ENCODE data around the gene SAP30.

The SAP30 gene

GRCh38 chr4:173374588-173374987, 3.8 kb downstream of the SAP30 start:
- H3K4me3 ChIP-seq (ENCODE audit: low read length), result no peak overlapping the region

GRCh38 chr4:173379929-173380328, 9.2 kb downstream of the SAP30 start:
- Histone ChIP-seq H3K4me1 (ENCODE audit: control insufficient read depth, insufficient read depth, low read length) (peaks cover 4% of the 10 kb centered on the region), H3K27ac (ENCODE audit: low read depth, low read length) (no peak overlapping the region), H3K9ac (ENCODE audit: low read length) (no peak overlapping the region), H3K4me3 (ENCODE audit: low read length) (no peak overlapping the region), H3K27me3 (ENCODE audit: control insufficient read depth, insufficient read depth, low read length) (no peaks in the 10 kb centered on the region), H3K36me3 (ENCODE audit: control insufficient read depth, insufficient read depth, low read length) (no peaks in the 10 kb centered on the region)

More at GRCh38 chr4:173374588-173374987, 3.8 kb downstream of the SAP30 start:
- Histone ChIP-seq H3K9ac (ENCODE audit: low read length) (no peak overlapping the region), H3K36me3 (ENCODE audit: control insufficient read depth, insufficient read depth, low read length) (no peaks in the 10 kb centered on the region), H3K4me1 (ENCODE audit: control insufficient read depth, insufficient read depth, low read length) (no peaks in the 10 kb centered on the region), H3K27ac (ENCODE audit: low read depth, low read length) (no peak overlapping the region), H3K27me3 (ENCODE audit: control insufficient read depth, insufficient read depth, low read length) (peaks cover 1% of the 10 kb centered on the region)

GRCh38 chr4:173380987-173381386, 10.2 kb downstream of the SAP30 start:
- peaks cover 4% of the 10 kb centered on the region for H3K4me1 ChIP-seq (ENCODE audit: control insufficient read depth, insufficient read depth, low read length)

GRCh38 chr4:173381610-173382009, 10.9 kb downstream of the SAP30 start:
- Histone ChIP-seq H3K27me3 (ENCODE audit: control insufficient read depth, insufficient read depth, low read length) (no peaks in the 10 kb centered on the region), H3K9ac (ENCODE audit: low read length) (no peak overlapping the region), H3K4me3 (ENCODE audit: low read length) (no peak overlapping the region), H3K36me3 (ENCODE audit: control insufficient read depth, insufficient read depth, low read length) (no peaks in the 10 kb centered on the region), H3K4me1 (ENCODE audit: control insufficient read depth, insufficient read depth, low read length) (peaks cover 4% of the 10 kb centered on the region), H3K27ac (ENCODE audit: low read depth, low read length) (no peak overlapping the region)

More at GRCh38 chr4:173380987-173381386, 10.2 kb downstream of the SAP30 start:
- no peak overlapping the region for H3K9ac ChIP-seq (ENCODE audit: low read length)
- H3K36me3 ChIP-seq (ENCODE audit: control insufficient read depth, insufficient read depth, low read length), result no peaks in the 10 kb centered on the region
- no peaks in the 10 kb centered on the region for H3K27me3 ChIP-seq (ENCODE audit: control insufficient read depth, insufficient read depth, low read length)
- H3K4me3 ChIP-seq (ENCODE audit: low read length), result no peak overlapping the region
- no peak overlapping the region for H3K27ac ChIP-seq (ENCODE audit: low read depth, low read length)

GRCh38 chr4:173382349-173382748, 11.6 kb downstream of the SAP30 start:
- Histone ChIP-seq H3K27me3 (ENCODE audit: control insufficient read depth, insufficient read depth, low read length) (no peaks in the 10 kb centered on the region), H3K9ac (ENCODE audit: low read length) (no peak overlapping the region), H3K36me3 (ENCODE audit: control insufficient read depth, insufficient read depth, low read length) (no peaks in the 10 kb centered on the region), H3K4me3 (ENCODE audit: low read length) (no peak overlapping the region), H3K4me1 (ENCODE audit: control insufficient read depth, insufficient read depth, low read length) (peaks cover 4% of the 10 kb centered on the region), H3K27ac (ENCODE audit: low read depth, low read length) (no peak overlapping the region)

GRCh38 chr4:173386751-173387150, 16.0 kb downstream of the SAP30 start:
- Histone ChIP-seq H3K4me1 (ENCODE audit: control insufficient read depth, insufficient read depth, low read length) (no peaks in the 10 kb centered on the region), H3K4me3 (ENCODE audit: low read length) (no peak overlapping the region), H3K9ac (ENCODE audit: low read length) (no peak overlapping the region), H3K27me3 (ENCODE audit: control insufficient read depth, insufficient read depth, low read length) (no peaks in the 10 kb centered on the region), H3K36me3 (ENCODE audit: control insufficient read depth, insufficient read depth, low read length) (no peaks in the 10 kb centered on the region), H3K27ac (ENCODE audit: low read depth, low read length) (no peak overlapping the region)

GRCh38 chr4:173391701-173392100, 20.9 kb downstream of the SAP30 start:
- Histone ChIP-seq H3K27me3 (ENCODE audit: control insufficient read depth, insufficient read depth, low read length) (no peaks in the 10 kb centered on the region), H3K9ac (ENCODE audit: low read length) (no peak overlapping the region), H3K36me3 (ENCODE audit: control insufficient read depth, insufficient read depth, low read length) (no peaks in the 10 kb centered on the region), H3K27ac (ENCODE audit: low read depth, low read length) (no peak overlapping the region), H3K4me3 (ENCODE audit: low read length) (no peak overlapping the region), H3K4me1 (ENCODE audit: control insufficient read depth, insufficient read depth, low read length) (no peaks in the 10 kb centered on the region)

GRCh38 chr4:173397604-173398003, 26.9 kb downstream of the SAP30 start:
- H3K4me1 ChIP-seq (ENCODE audit: control insufficient read depth, insufficient read depth, low read length), result peaks cover 21% of the 10 kb centered on the region
- no peak overlapping the region for H3K9ac ChIP-seq (ENCODE audit: low read length)
- no peak overlapping the region for H3K27ac ChIP-seq (ENCODE audit: low read depth, low read length)
- no peaks in the 10 kb centered on the region for H3K27me3 ChIP-seq (ENCODE audit: control insufficient read depth, insufficient read depth, low read length)
- H3K4me3 ChIP-seq (ENCODE audit: low read length), result no peak overlapping the region
- H3K36me3 ChIP-seq (ENCODE audit: control insufficient read depth, insufficient read depth, low read length), result no peaks in the 10 kb centered on the region

- Histone ChIP-seq H3K36me3 (ENCODE audit: control insufficient read depth, insufficient read depth, low read length) (no peaks in the 10 kb centered on the region), H3K27ac (ENCODE audit: low read depth, low read length) (peak overlapping the region; percentile 80), H3K27me3 (ENCODE audit: control insufficient read depth, insufficient read depth, low read length) (no peaks in the 10 kb centered on the region), H3K4me1 (ENCODE audit: control insufficient read depth, insufficient read depth, low read length) (peaks cover 21% of the 10 kb centered on the region), H3K9ac (ENCODE audit: low read length) (no peak overlapping the region), H3K4me3 (ENCODE audit: low read length) (no peak overlapping the region)
Measured at GRCh38 chr4:173398220-173398619, 27.5 kb downstream of the SAP30 start.

GRCh38 chr4:173398779-173399415, 28.1 kb downstream of the SAP30 start, which contains the start of gene SCRG1:
Gene SCRG1 (minus strand): TSS chr4:173399116. CDS start chr4:173391414, 7,702 bp downstream.
- peak within 1 kb of the TSS; percentile 32 for H3K4me3 ChIP-seq (ENCODE audit: low read length)
- no peaks in the 10 kb centered on the region for H3K27me3 ChIP-seq (ENCODE audit: control insufficient read depth, insufficient read depth, low read length)
- no peak within 1 kb of the TSS for H3K9ac ChIP-seq (ENCODE audit: low read length)
- H3K27ac ChIP-seq (ENCODE audit: low read depth, low read length), result peak within 1 kb of the TSS; percentile 80
- H3K4me1 ChIP-seq (ENCODE audit: control insufficient read depth, insufficient read depth, low read length), result peaks cover 21% of the 10 kb centered on the region
- H3K36me3 ChIP-seq (ENCODE audit: control insufficient read depth, insufficient read depth, low read length), result no peaks in the 10 kb centered on the region

GRCh38 chr4:173401063-173401462, 30.3 kb downstream of the SAP30 start:
- no peaks in the 10 kb centered on the region for H3K36me3 ChIP-seq (ENCODE audit: control insufficient read depth, insufficient read depth, low read length)
- peaks cover 21% of the 10 kb centered on the region for H3K4me1 ChIP-seq (ENCODE audit: control insufficient read depth, insufficient read depth, low read length)
- no peak overlapping the region for H3K9ac ChIP-seq (ENCODE audit: low read length)
- no peaks in the 10 kb centered on the region for H3K27me3 ChIP-seq (ENCODE audit: control insufficient read depth, insufficient read depth, low read length)
- no peak overlapping the region for H3K4me3 ChIP-seq (ENCODE audit: low read length)
- no peak overlapping the region for H3K27ac ChIP-seq (ENCODE audit: low read depth, low read length)

GRCh38 chr4:173403051-173403450, 32.3 kb downstream of the SAP30 start:
- Histone ChIP-seq H3K4me1 (ENCODE audit: control insufficient read depth, insufficient read depth, low read length) (peaks cover 14% of the 10 kb centered on the region), H3K36me3 (ENCODE audit: control insufficient read depth, insufficient read depth, low read length) (no peaks in the 10 kb centered on the region), H3K27me3 (ENCODE audit: control insufficient read depth, insufficient read depth, low read length) (no peaks in the 10 kb centered on the region), H3K9ac (ENCODE audit: low read length) (no peak overlapping the region), H3K4me3 (ENCODE audit: low read length) (no peak overlapping the region), H3K27ac (ENCODE audit: low read depth, low read length) (no peak overlapping the region)

GRCh38 chr4:173404296-173404865, 33.6 kb downstream of the SAP30 start:
- Histone ChIP-seq H3K4me3 (ENCODE audit: low read length) (no peak overlapping the region), H3K4me1 (ENCODE audit: control insufficient read depth, insufficient read depth, low read length) (peaks cover 1% of the 10 kb centered on the region), H3K27me3 (ENCODE audit: control insufficient read depth, insufficient read depth, low read length) (no peaks in the 10 kb centered on the region), H3K36me3 (ENCODE audit: control insufficient read depth, insufficient read depth, low read length) (no peaks in the 10 kb centered on the region), H3K27ac (ENCODE audit: low read depth, low read length) (no peak overlapping the region), H3K9ac (ENCODE audit: low read length) (no peak overlapping the region)

Measured in rectal smooth muscle tissue (tissue), 1 donor.